ENCODE measurements around the gene RIMS4.

RIMS4 gene

DNA sequence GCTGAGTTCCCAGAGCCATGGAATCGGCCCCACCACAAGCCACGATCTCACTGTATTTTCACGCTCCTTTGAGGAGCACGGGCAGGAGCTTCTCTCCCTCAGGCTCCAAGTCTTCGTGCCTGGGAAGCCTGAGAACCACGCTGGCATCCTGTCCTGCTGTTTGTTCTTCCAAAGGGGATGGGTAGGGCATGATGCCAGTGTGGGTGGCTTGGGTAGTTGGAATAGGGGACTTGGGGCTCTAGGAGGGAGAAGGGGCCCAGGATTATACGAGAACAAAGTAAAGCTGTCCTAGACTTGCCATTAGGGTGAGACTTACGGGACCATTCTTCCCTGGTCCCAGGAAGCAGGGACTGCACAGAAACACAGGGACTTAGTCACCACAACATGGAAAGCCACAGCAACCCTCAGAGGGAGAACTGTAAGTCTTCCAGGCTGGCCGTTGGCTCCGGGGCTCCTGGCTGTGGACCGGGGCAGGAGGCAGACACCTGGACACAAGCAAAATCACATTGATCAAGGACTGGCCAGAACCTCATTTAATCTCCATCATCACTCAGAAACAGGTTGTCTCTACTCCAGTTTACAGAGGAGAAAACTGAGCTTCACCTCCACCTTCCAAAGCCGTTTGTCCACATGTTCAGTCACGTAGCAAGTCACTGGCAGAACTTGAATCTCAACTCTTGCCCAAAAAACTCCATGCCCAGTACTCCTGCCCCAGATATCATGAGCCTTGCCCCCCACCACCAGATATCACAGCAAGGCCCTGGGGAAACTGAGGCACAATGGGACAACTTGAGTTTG lies 93.8 kb downstream of the RIMS4 start:
- Histone ChIP-seq H3K4me3 (ENCODE audit: low read length) (no peak overlapping the region), H3K36me3 (ENCODE audit: control insufficient read depth, low read length) (no peaks in the 10 kb centered on the region), H3K79me2 (ENCODE audit: control insufficient read depth, low read length) (no peaks in the 10 kb centered on the region), H3F3A (ENCODE audit: control insufficient read depth, insufficient read depth) (no peaks in the 10 kb centered on the region), H3K27me3 (ENCODE audit: control insufficient read depth, low read length) (peaks cover 6% of the 10 kb centered on the region; the same call in 1 of the 2 replicates), H4K20me1 (ENCODE audit: control insufficient read depth, insufficient read depth, low read depth, low read length) (no peaks in the 10 kb centered on the region), H3K4me2 (ENCODE audit: low read length) (no peak overlapping the region), H3K9me3 (ENCODE audit: control insufficient read depth, insufficient read depth, low read length) (no peaks in the 10 kb centered on the region), H3K27ac (ENCODE audit: low read depth, low read length) (no peak overlapping the region), H3K4me1 (ENCODE audit: control insufficient read depth, low read length) (no peaks in the 10 kb centered on the region), H3K9me2 (replicated peaks; ENCODE audit: control insufficient read depth, low read length) (no peaks in the 10 kb centered on the region)
- TF ChIP-seq, protein P1, sequence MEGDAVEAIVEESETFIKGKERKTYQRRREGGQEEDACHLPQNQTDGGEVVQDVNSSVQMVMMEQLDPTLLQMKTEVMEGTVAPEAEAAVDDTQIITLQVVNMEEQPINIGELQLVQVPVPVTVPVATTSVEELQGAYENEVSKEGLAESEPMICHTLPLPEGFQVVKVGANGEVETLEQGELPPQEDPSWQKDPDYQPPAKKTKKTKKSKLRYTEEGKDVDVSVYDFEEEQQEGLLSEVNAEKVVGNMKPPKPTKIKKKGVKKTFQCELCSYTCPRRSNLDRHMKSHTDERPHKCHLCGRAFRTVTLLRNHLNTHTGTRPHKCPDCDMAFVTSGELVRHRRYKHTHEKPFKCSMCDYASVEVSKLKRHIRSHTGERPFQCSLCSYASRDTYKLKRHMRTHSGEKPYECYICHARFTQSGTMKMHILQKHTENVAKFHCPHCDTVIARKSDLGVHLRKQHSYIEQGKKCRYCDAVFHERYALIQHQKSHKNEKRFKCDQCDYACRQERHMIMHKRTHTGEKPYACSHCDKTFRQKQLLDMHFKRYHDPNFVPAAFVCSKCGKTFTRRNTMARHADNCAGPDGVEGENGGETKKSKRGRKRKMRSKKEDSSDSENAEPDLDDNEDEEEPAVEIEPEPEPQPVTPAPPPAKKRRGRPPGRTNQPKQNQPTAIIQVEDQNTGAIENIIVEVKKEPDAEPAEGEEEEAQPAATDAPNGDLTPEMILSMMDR (IDR thresholded peaks at IDR 0.05; ENCODE audit: low read depth, low read length, poor library complexity, severe bottlenecking), result no peak
- TF ChIP-seq EZH2phosphoT487 (IDR thresholded peaks at IDR 0.05; ENCODE audit: borderline replicate concordance, low read length), result no peak

DNA sequence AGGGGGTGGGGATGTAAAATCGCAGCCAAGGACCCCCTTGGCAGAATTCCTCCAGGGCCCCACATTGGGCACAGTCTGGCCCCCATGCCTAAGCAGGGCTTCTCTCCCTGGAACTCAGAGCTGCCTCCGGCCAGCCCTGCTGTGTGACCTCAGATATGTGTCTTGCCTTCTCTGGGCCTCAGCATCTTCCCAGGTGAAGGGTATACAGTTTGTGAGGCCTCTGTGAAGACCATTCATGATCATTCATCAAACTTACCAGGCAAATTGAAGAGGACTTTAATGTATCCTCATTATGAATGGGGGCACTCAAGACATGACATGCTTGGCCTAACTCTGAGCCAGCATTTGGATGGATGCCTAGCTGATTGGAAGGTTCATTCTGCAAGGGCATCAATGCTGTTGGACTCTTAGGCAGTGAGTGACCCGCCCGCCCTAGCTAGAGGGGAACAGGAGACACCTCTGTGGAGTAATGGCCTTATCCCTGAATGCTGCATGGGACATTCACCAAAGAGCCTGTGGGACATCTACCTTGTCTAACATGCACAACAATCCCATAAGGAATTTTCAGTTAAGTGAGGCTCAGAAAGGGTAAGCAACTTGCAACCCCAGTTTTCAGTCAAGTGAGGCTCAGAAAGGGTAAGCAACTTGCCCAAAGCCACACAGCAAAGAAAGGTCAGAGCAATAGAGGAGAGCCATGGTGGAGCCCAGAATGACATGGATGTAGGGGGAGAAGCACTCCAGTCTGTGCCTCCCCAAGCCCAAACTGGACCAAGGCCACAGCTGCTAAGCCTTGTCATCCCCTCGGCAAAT lies 94.6 kb downstream of the RIMS4 start:
- Histone ChIP-seq H3K27ac (ENCODE audit: low read depth, low read length) (no peak overlapping the region), H3K4me2 (ENCODE audit: low read length) (no peak overlapping the region), H3K27me3 (ENCODE audit: control insufficient read depth, low read length) (peaks cover 6% of the 10 kb centered on the region; the same call in 1 of the 2 replicates)

DNA sequence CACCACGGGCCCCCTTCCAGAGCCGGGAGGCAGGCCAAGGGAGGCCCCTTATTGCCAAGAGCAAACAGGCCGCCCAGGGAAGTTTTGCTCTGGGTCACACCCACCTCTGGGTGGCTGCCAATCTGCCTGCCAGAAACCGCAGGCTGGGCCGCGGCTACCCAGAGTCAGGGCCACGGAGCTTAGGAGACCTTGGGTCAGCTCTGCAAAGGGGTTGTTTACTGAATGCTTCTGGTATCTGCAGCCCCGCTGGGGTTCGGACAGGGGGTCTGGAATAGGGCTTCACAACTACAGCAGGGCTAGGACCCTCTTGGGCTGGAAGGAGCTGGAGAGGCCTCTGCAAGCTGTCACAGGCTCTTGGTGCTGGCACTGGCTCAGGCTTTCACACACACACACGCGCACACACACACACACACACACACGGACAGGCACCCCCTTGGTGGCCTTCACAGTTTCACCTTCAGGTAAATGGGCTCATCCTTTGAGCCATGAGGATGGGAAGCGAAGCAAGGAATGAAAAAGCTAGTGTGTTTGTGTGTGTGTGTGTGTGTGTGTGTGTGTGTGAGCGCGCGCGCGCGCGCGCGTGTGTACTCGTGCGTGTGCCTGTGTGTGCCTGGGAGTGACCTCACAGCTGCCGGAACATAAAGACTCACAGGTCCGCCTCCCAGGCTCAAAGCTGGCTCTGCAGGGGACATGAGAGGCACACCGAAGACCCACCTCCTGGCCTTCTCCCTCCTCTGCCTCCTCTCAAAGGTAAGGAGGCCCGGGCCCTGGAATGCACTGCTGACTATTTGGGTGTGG lies 95.4 kb downstream of the RIMS4 start, which contains the start of gene CCN5:
TSS of gene CCN5 (plus strand) at position 669 of the 798 bp plus-strand sequence. CDS start at position 691, 22 bp downstream.
- TF ChIP-seq, protein P1 (IDR thresholded peaks at IDR 0.05; ENCODE audit: low read depth, low read length, poor library complexity, severe bottlenecking), result no peak
- no peak for TF ChIP-seq EZH2phosphoT487 (IDR thresholded peaks at IDR 0.05; ENCODE audit: borderline replicate concordance, low read length)
- Histone ChIP-seq H3K79me2 (ENCODE audit: control insufficient read depth, low read length) (no peaks in the 10 kb centered on the region), H3K27ac (ENCODE audit: low read depth, low read length) (no peak within 1 kb of the TSS), H3K9me2 (replicated peaks; ENCODE audit: control insufficient read depth, low read length) (no peaks in the 10 kb centered on the region), H3F3A (ENCODE audit: control insufficient read depth, insufficient read depth) (no peaks in the 10 kb centered on the region), H3K4me1 (ENCODE audit: control insufficient read depth, low read length) (no peaks in the 10 kb centered on the region), H3K4me3 (ENCODE audit: low read length) (no peak within 1 kb of the TSS), H3K36me3 (ENCODE audit: control insufficient read depth, low read length) (no peaks in the 10 kb centered on the region), H4K20me1 (ENCODE audit: control insufficient read depth, insufficient read depth, low read depth, low read length) (no peaks in the 10 kb centered on the region), H3K27me3 (ENCODE audit: control insufficient read depth, low read length) (peaks cover 6% of the 10 kb centered on the region; the same call in 1 of the 2 replicates), H3K4me2 (ENCODE audit: low read length) (no peak within 1 kb of the TSS), H3K9me3 (ENCODE audit: control insufficient read depth, insufficient read depth, low read length) (no peaks in the 10 kb centered on the region)

More for the DNA sequence above, 94.6 kb downstream of the RIMS4 start:
- Histone ChIP-seq H3K36me3 (ENCODE audit: control insufficient read depth, low read length) (no peaks in the 10 kb centered on the region), H3K4me3 (ENCODE audit: low read length) (no peak overlapping the region), H3K9me2 (replicated peaks; ENCODE audit: control insufficient read depth, low read length) (no peaks in the 10 kb centered on the region), H3K79me2 (ENCODE audit: control insufficient read depth, low read length) (no peaks in the 10 kb centered on the region), H3K4me1 (ENCODE audit: control insufficient read depth, low read length) (no peaks in the 10 kb centered on the region), H4K20me1 (ENCODE audit: control insufficient read depth, insufficient read depth, low read depth, low read length) (no peaks in the 10 kb centered on the region), H3K9me3 (ENCODE audit: control insufficient read depth, insufficient read depth, low read length) (no peaks in the 10 kb centered on the region), H3F3A (ENCODE audit: control insufficient read depth, insufficient read depth) (no peaks in the 10 kb centered on the region)
- TF ChIP-seq, protein P1 (IDR thresholded peaks at IDR 0.05; ENCODE audit: low read depth, low read length, poor library complexity, severe bottlenecking), result no peak
- TF ChIP-seq EZH2phosphoT487 (IDR thresholded peaks at IDR 0.05; ENCODE audit: borderline replicate concordance, low read length), result no peak

Data from DOHH2 (cell line).